ENCODE results near the gene PLEKHJ1.

- TF ChIP-seq POLR2AphosphoS5 (IDR thresholded peaks at IDR 0.05) (no peak), POLR2A (IDR thresholded peaks at IDR 0.05) (no peak)
Observed at GRCh38 chr19:2197270-2197669, 38.9 kb downstream of the PLEKHJ1 start.

All from gastroesophageal sphincter (tissue), 2 donors.